SK-N-SH (cell line): ENCODE data around the gene ARFIP1. TPM values are rescaled to one million over a fixed set of nuclear protein-coding genes. Genes with fewer than 3 reads are reported as not detected.

Experiments used
- CTCF ChIA-PET: fragments of 300-600, 350-600 bp; formaldehyde crosslinking; extraction: SDS; loops from one replicate; lab custom pipeline; 2021; lab: Yijun Ruan, JAX
- POLR2A ChIA-PET: fragments of 350-600 bp; sonication (Branson Sonifier 250); formaldehyde crosslinking; extraction: SDS; loops from one replicate; lab custom pipeline; 2020; ENCODE audit warnings: antibody characterized with exemption, inconsistent platforms; lab: Yijun Ruan, JAX
- DNase-seq: peaks from one replicate; pipeline ENCODE4 v3.0.0; 2012
- H2AFZ ChIP-seq: fragments of 200-600 bp; sonication (generic); 2 replicates; pipeline ENCODE4 v1.8.1; 2016; ENCODE audit warnings: antibody characterized with exemption, mild to moderate bottlenecking, low read depth
- H3F3A ChIP-seq: fragments of 200-600 bp; sonication (generic); replicated peaks from 2 replicates; pipeline ENCODE3; 2016; ENCODE audit warnings: antibody characterized with exemption, mild to moderate bottlenecking; ENCODE audit not compliant: insufficient read depth
- H3K27ac ChIP-seq, 2 experiments: fragments of 200-500 bp in 1 of 2; fragments of 200-600 bp in 1 of 2; sonication (Bioruptor generic) in 1 of 2; sonication (generic), shearing (Covaris generic) in 1 of 2; 2 replicates each; pipeline versions ENCODE4 v1.5.1 to v1.6.1; 2014 to 2016; ENCODE audit warnings: low read depth in 2 of 2, inconsistent platforms in 1 of 2, low read length in 1 of 2, mild to moderate bottlenecking in 1 of 2, mixed read lengths in 1 of 2
- H3K27me3 ChIP-seq: fragments of 200-600 bp; sonication (generic), shearing (Covaris generic); 2 replicates; pipeline ENCODE4 v1.6.1; 2016; ENCODE audit warnings: mixed run types; ENCODE audit not compliant: insufficient read depth
- H3K36me3 ChIP-seq, 2 experiments: fragments of 200-500 bp in 1 of 2; fragments of 200-600 bp in 1 of 2; sonication (Bioruptor generic) in 1 of 2; sonication (generic) in 1 of 2; replicated peaks in 1 of 2; 2 replicates each; pipeline versions ENCODE3 to v1.5.1; 2014 to 2016; ENCODE audit warnings: low read length in 1 of 2, mild to moderate bottlenecking in 1 of 2; ENCODE audit not compliant: insufficient read depth in 2 of 2, control insufficient read depth in 1 of 2
- H3K4me1 ChIP-seq, 2 experiments: fragments of 200-500 bp in 1 of 2; fragments of 200-600 bp in 1 of 2; sonication (Bioruptor generic) in 1 of 2; sonication (generic), shearing (Covaris generic) in 1 of 2; 2 replicates each; pipeline versions ENCODE4 v1.5.1 to v1.6.1; 2014 to 2016; ENCODE audit warnings: low read depth in 1 of 2, low read length in 1 of 2, mixed run types in 1 of 2; ENCODE audit not compliant: insufficient read depth in 2 of 2, control insufficient read depth in 1 of 2
- H3K4me2 ChIP-seq: fragments of 200-600 bp; sonication (generic), shearing (Covaris generic); 2 replicates; pipeline ENCODE4 v1.6.1; 2017; ENCODE audit warnings: mixed run types
- H3K4me3 ChIP-seq, 2 experiments: fragments of 200-500 bp in 1 of 2; fragments of 200-600 bp in 1 of 2; sonication (Bioruptor generic) in 1 of 2; sonication (generic), shearing (Covaris generic) in 1 of 2; 2 replicates each; pipeline versions ENCODE4 v1.5.1 to v1.8.1; 2014 to 2016; ENCODE audit warnings: low read depth in 2 of 2, inconsistent platforms in 1 of 2, low read length in 1 of 2, mild to moderate bottlenecking in 1 of 2, mixed read lengths in 1 of 2, moderate library complexity in 1 of 2
- H3K79me2 ChIP-seq: fragments of 200-600 bp; sonication (generic); 2 replicates; pipeline ENCODE4 v1.8.1; 2017; ENCODE audit warnings: mild to moderate bottlenecking; ENCODE audit not compliant: insufficient read depth
- H3K9ac ChIP-seq: fragments of 200-600 bp; sonication (generic); 2 replicates; pipeline ENCODE4 v1.6.1; 2017; ENCODE audit warnings: mixed run types
- H3K9me2 ChIP-seq: fragments of 200-600 bp; sonication (generic); 2 replicates; pipeline ENCODE4 v1.6.1; 2017; ENCODE audit warnings: mixed run types
- H3K9me3 ChIP-seq: fragments of 200-600 bp; sonication (generic); 2 replicates; pipeline ENCODE4 v1.6.1; 2017; ENCODE audit warnings: mixed run types, mild to moderate bottlenecking, moderate library complexity
- H4K20me1 ChIP-seq: fragments of 200-600 bp; sonication (generic); 2 replicates; pipeline ENCODE4 v1.6.1; 2017; ENCODE audit warnings: mild to moderate bottlenecking, mixed run types; ENCODE audit not compliant: insufficient read depth
- FOSL2 ChIP-seq: IDR thresholded peaks from 2 replicates; pipeline ENCODE4 v1.4.0; 2012; ENCODE audit warnings: low read depth, mild to moderate bottlenecking, moderate library complexity, borderline replicate concordance
- GATA2 ChIP-seq: sonication (generic); formaldehyde crosslinking; IDR thresholded peaks from 2 replicates; pipeline ENCODE4 v1.5.0; 2020; ENCODE audit warnings: mild to moderate bottlenecking, missing genetic modification reagents
- MAX ChIP-seq: IDR thresholded peaks from 2 replicates; pipeline ENCODE4 v1.4.0; 2012; ENCODE audit warnings: low read depth
- MEF2A ChIP-seq: IDR thresholded peaks from 2 replicates; pipeline ENCODE4 v1.4.0; 2012; ENCODE audit warnings: low read depth, borderline replicate concordance
- NRF1 ChIP-seq: IDR thresholded peaks from 2 replicates; pipeline ENCODE4 v1.6.1; 2012; ENCODE audit warnings: low read depth, mild to moderate bottlenecking, low read length
- RCOR1 ChIP-seq: fragments of 150-350 bp; IDR thresholded peaks from 2 replicates; pipeline ENCODE4 v1.6.1; 2017; ENCODE audit warnings: antibody characterized with exemption, low read length
- RFX5 ChIP-seq: IDR thresholded peaks from 2 replicates; pipeline ENCODE4 v1.6.1; 2012; ENCODE audit warnings: mild to moderate bottlenecking, improper control_type of control experiment, low read length
- RXRA ChIP-seq: IDR thresholded peaks from 2 replicates; pipeline ENCODE4 v1.4.0; 2012; ENCODE audit warnings: low read depth, mild to moderate bottlenecking, borderline replicate concordance
- TAF1 ChIP-seq: IDR thresholded peaks from 2 replicates; pipeline ENCODE4 v1.6.1; 2012; ENCODE audit warnings: low read depth, mild to moderate bottlenecking, low read length, moderate library complexity, borderline replicate concordance
- WGBS: methylation state at CpG from one replicate; pipeline ENCODE4 v1.1.6; 2017; ENCODE audit warnings: low lambda C conversion rate; 5-methylcytosine and 5-hydroxymethylcytosine counted together
- polyA plus RNA-seq, 3 experiments: library from polyadenylated mRNA; depleted of rRNA; stranded (reverse); fragments of >200 nt; gene quantifications; 2 replicates each; pipeline ENCODE4 v1.2.3, GENCODE V29; 2012
- TF ChIP-seq, protein P1 (sequence below): IDR thresholded peaks from 2 replicates; pipeline ENCODE4; 2012

ARFIP1 gene
- polyA plus RNA-seq, 1 of the 3 experiments (the other 2 are of a cell fraction): 15.7 TPM

- Histone ChIP-seq H3K9me3 (no peaks in the 10 kb centered on the region), H3K27ac (peak overlapping the region; percentile 41 to 53), H3K4me1 (peaks cover 17 to 19% of the 10 kb centered on the region in 2 experiments), H4K20me1 (peaks cover 38% of the 10 kb centered on the region), H3K27me3 (no peaks in the 10 kb centered on the region), H3K4me3 (no peak overlapping the region), H3K9ac (no peak overlapping the region), H3K36me3 (peaks cover 2 to 5% of the 10 kb centered on the region in 2 experiments), H3K79me2 (peaks cover 97% of the 10 kb centered on the region), H3F3A (peaks cover 8% of the 10 kb centered on the region), H3K9me2 (no peaks in the 10 kb centered on the region; the same call in 1 of the 2 replicates), H2AFZ (no peak overlapping the region; the same call in 1 of the 2 replicates), H3K4me2 (peak overlapping the region; percentile 16)
- ChIA-PET POLR2A (no interaction called here), CTCF (interaction anchor here (1.2 to 1.5 kb wide), 3 partner anchors 62 to 341 kb away, joined by 3 to 4 read pairs (median 3); no protein-coding TSS in a partner anchor)
- WGBS: 50% methylated on average over 3 of the region's 3 CpGs
- DNase-seq: no peak
- TF ChIP-seq, protein P1, sequence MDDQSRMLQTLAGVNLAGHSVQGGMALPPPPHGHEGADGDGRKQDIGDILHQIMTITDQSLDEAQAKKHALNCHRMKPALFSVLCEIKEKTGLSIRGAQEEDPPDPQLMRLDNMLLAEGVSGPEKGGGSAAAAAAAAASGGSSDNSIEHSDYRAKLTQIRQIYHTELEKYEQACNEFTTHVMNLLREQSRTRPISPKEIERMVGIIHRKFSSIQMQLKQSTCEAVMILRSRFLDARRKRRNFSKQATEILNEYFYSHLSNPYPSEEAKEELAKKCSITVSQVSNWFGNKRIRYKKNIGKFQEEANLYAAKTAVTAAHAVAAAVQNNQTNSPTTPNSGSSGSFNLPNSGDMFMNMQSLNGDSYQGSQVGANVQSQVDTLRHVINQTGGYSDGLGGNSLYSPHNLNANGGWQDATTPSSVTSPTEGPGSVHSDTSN: no peak
Measured at GRCh38 chr4:152785639-152786615, 6.2 kb downstream of the ARFIP1 start.

DNA sequence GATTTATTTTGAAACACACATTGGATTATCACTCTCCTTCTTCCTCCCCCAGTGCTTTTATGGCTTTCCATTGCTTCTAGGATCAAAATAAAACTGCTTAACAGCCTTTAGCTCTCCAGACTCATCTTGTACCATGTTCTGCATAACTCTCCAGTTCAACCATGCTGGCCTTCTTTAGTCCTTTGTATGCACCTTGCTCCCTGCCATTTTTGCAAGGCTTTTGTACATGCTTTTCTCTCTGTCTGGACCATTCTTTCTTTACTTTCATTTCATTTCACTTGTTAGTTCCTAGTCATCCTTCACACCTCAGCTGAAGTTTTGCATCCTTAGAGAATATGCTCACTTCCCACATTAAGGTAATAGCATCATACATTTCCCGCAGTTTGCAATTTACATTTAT is 6.9 kb downstream of the ARFIP1 start:
- Histone ChIP-seq H2AFZ (no peak overlapping the region), H3K4me2 (peak overlapping the region; percentile 16), H3K9me2 (no peaks in the 10 kb centered on the region; the same call in 1 of the 2 replicates), H3K27ac (peak overlapping the region; percentile 41 to 53; a peak in 2 of 4 replicates), H3K36me3 (peaks cover 2 to 9% of the 10 kb centered on the region in 2 experiments), H3F3A (peaks cover 8% of the 10 kb centered on the region), H3K4me1 (peaks cover 11 to 14% of the 10 kb centered on the region in 2 experiments), H3K27me3 (no peaks in the 10 kb centered on the region), H3K79me2 (peaks cover 97% of the 10 kb centered on the region), H3K9ac (no peak overlapping the region), H3K4me3 (no peak overlapping the region), H4K20me1 (peaks cover 35% of the 10 kb centered on the region), H3K9me3 (no peaks in the 10 kb centered on the region)
- TF ChIP-seq RFX5: no peak
- DNase-seq: no peak
- CTCF ChIA-PET: no interaction called here
- 100% methylated on average over 1 of the region's 1 CpG for WGBS
- POLR2A ChIA-PET: no interaction called here

DNA sequence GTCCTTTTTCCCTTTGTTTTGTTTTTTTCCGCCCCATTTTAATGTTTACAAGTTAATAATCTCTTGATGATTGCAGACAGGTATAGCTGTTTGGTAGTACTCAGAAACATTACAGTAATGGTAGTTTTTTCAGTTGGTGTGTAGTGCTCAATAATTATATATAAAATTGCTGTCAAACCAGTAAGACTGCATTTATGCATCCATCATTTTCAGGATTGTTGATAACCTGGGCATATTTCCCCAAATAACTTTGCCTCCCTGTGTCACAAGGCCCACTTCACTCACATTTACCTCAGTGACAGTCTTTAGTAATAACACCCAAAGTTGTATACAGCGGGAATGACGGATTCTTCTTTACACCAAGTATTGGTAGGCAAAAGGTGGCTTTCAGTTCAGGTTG is 16.1 kb downstream of the ARFIP1 start:
- no peaks in the 10 kb centered on the region for H3K9me2 ChIP-seq
- H3K4me2 ChIP-seq: no peak overlapping the region
- H3K9me3 ChIP-seq: no peaks in the 10 kb centered on the region
- H3F3A ChIP-seq: peaks cover 3% of the 10 kb centered on the region
- H3K27ac ChIP-seq: no peak overlapping the region
- H3K4me1 ChIP-seq: no peaks in the 10 kb centered on the region; a peak in 1 of 4 replicates
- peaks cover 9% of the 10 kb centered on the region for H4K20me1 ChIP-seq
- peaks cover 5 to 16% of the 10 kb centered on the region in 2 experiments for H3K36me3 ChIP-seq
- no peak for TF ChIP-seq MAX
- TF ChIP-seq, protein P1: no peak
- no peak for TF ChIP-seq RXRA
- no peak for TF ChIP-seq MEF2A
- TF ChIP-seq GATA2: no peak
- no peak for TF ChIP-seq NRF1
- TF ChIP-seq FOSL2: no peak
- TF ChIP-seq RCOR1: no peak
- TF ChIP-seq TAF1: no peak
- H2AFZ ChIP-seq: no peak overlapping the region
- H3K27me3 ChIP-seq: no peaks in the 10 kb centered on the region
- 89% methylated on average over 3 of the region's 3 CpGs for WGBS
- CTCF ChIA-PET: no interaction called here
- POLR2A ChIA-PET: no interaction called here
- H3K4me3 ChIP-seq: no peak overlapping the region
- peaks cover 93% of the 10 kb centered on the region for H3K79me2 ChIP-seq
- DNase-seq: no peak
- H3K9ac ChIP-seq: no peak overlapping the region
